GM18907 (cell line): Measurements from ENCODE around the gene GFOD1.
"Not testable (repeated sequence)": the region's sequence is repeated elsewhere in the genome, so short reads cannot be mapped to it uniquely, and the experiment has no call there.

Experiments used
- ATAC-seq: cut with Tn5 transposase; IDR thresholded peaks from one replicate; pipeline ENCODE4 v1.9.1; 2021; ENCODE audit warnings: mild to moderate bottlenecking, moderate library complexity; ENCODE audit not compliant: unreplicated experiment

Gene GFOD1

DNA sequence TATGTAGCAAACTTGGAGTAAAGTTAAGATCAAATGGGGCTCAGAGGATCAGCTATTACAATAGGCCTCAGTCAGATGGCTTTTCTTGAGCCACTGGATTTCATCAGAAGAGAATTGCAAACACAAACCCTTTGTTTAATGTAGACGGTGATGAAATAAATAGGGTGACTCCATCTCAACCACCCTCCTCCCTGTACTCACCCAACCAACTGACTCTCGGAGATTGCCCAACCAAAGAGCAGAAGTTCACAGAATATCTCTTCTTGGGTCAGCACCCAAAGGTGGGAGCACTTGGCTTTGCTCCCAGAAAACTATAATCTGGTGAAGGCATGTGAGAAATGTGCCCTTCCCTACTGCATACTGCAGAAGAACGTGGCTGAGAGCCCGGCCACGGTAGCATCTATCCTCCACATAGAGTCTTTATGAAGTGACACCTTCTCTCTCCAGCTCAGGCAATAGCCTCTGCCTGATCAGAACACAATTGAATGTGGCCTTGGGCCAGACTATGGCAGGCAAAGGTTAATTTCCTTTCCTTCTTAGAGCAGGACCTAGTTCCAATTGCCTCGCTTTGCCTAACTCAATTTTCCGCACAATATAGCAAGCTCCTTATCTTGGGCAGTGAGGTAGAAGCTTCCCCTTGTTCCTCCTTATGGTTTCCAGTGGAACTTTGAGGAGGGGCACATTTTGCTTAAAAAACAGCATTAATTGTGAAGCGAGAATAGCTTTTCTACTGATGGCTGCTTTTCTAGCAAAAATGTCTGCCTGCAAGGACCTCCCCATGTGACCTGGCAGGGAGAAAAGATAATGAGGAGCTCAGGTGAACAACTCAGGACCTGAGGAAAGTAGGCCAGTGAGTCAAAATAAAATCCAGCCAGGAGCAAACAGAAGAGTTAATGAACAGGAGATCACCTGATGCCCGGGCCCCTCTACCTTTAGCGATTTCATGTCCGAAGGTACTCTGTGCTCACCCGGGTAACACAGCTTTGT, 79.4 kb downstream of the GFOD1 start:
- no peak for ATAC-seq

DNA sequence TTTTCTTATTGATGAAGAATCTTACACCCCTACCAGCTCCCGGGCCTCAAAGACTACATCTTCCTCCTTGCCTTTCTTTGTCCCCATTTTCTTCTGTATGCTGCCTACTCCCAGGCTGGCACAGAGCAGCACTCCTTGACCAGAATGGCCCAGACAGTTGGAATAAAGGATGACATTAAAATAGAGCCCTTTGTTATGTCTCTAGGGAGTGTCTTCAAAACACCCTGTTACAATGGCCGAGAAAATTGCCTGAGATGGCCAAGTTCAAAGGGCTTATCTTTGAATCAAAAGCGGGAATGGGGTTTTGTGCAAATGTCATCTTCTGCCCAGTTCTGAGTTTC, 80.1 kb downstream of the GFOD1 start:
- ATAC-seq: no peak

DNA sequence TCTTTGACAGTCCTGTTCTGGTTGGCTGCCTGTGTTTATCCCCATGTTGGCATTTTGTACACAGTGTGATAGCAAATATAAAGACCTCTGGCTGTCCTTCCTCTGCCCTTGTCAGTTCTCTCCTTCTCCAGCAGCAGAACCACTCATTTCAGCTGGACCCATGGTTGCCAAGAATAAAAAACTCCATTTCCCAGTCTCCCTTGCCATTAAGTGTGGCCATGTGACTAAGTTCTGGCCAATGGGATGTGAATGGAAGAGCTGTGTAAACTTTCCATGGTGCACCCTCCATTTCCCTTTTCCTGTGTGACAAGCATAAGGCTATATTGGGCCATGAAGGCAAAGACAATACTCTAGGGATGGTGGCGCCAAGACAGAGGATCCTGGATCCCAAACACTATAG, 80.6 kb downstream of the GFOD1 start:
- no peak for ATAC-seq

DNA sequence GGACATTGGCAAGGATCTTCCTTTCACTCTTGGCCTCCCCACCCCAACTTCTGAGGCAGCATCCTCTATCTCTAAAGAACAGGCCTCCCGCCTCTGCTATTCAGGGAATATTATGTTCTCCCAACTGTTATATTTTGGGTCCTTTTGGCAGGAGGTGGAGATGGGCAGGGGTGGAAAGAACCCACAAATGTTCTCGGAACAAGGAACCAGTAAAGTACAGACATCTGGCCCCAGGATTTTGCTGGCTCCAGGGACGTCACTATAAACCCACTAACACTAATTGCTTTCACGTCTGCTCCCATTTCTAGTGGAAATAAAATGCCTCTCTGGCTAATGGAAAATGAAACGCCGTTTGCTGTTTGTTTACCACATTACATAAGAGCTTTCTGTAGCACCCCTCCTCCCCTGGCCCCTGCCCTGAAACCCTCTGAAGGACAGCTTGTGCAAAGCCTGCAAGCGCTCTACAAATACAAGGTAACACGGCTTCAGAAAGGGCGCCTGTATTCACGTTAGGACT, 81.4 kb downstream of the GFOD1 start:
- no peak for ATAC-seq

DNA sequence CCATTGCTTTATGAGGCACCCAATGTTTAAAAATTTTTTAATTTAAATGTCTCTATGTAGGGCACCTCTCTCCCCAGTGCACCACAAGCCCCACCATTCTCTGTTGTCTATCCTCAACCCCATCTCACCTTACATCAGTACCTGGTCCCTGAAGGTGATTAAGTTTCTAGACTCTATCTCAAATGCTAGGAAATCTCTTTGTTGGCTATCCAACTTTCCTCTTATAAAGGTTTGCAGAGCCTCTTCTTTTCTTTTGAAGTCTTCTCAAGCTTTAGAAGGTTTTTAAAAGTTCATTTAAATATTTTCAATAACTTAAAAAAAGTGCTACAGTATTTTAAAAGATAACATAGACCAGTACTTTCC, 82.5 kb downstream of the GFOD1 start:
- ATAC-seq: no peak

DNA sequence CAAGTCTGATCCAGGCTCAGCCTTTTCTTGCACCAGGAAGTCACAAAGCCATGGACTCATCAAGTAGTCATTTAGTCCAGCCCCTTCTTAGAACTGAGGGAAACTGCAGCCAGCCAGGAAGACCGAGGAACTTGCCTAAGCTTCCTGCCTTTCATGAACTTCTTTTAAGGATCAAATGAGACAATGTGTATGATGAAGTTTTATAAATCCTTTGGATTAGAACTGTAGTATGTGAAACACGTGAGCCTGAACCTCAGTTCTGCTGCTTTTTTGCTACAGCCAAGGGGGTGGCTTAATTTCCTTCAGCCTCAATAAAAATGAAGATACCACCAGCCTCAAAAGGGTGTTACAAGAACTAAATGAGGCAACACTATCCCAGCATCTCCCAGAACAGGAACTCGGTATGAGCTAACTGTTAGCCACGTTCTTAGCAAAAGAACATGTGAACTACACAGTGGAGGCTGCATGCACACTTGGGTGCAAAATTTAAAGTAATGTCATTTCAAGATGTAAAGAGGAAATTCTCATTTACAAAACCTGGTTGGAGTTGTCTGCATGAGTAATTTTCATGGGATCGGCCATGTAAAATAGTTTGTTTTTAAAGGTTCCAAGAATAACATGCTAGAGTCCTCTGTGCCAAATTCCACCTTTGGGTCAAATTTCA, 83.0 kb downstream of the GFOD1 start:
- no peak for ATAC-seq

DNA sequence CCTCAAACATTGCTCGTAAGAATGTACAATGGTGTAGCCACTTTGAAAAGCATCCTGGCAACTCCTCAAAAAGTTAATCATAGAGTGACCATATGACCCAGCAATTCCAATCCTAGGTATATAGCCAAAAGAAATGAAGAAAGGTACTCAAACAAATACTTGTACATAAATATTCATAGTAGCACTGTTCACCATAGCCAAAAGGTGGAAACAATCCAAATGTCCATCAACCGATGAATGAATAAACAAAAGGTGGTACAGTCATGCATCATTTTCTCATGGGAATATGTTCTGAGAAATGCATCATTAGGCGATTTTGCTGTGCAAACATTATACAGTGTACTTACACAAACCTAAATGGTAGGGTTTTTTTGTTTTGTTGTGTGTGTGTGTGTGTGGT, 84.7 kb downstream of the GFOD1 start:
- ATAC-seq: no peak

DNA sequence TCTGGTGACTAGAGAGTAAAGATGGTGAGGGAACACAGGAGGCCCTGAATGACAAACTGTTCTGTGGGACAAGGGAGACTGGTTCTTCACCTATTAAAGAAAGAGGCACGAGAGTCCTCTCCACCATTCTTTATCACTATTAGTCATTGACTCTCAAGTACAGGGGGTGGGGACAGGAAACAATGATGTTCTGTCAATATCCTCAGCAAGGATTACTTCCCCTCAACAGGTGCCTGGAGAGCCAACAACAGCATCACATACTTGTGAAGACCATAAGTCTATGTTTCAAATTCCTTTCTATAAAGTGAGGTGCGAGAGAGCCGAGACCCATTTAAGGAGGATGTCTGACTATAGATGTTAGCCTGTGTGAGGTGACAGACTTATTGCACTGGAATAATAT, 86.6 kb downstream of the GFOD1 start:
- ATAC-seq: peak; percentile 46

DNA sequence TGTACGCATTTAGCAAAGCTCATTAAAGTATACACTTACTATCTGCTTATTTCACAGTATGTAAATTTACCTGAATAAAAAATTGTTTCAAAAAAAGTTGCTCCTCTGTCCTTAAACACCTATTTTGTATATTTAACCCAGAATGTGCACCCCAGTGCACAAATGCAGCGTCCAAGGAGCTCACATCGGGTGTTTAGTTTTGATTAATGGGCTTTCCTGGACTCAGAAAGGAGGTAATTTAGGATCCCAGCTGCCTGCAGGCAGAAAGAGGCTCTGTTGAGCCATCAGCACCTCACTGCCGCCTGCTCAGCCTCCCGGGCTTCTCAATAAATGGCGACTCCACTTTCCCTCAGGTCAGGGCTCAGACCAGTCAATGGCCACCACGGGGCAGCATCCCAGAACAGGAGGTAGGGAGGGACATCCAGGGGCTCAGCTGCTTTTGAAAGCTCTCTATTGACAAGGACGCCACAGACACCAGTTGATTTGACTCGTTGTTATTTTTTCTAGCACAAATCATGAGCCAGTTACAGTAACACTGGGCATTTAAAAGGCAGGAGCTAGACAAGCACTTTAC, 88.9 kb downstream of the GFOD1 start:
- ATAC-seq: no peak

DNA sequence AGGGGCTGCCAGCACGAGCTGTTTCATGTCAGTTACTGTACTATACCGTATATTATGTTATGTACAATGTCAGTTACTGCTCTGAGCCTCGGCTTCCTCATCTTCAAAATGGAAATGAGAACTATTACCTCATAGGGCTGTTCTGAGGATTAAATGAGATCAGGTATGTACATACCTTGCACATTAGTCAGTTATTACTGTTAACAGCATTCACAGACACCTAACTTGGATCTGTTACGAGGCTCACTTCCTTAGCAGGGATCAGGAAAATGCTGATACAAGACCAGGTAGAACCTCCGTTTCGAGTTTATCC, 89.4 kb downstream of the GFOD1 start:
- ATAC-seq: no peak

DNA sequence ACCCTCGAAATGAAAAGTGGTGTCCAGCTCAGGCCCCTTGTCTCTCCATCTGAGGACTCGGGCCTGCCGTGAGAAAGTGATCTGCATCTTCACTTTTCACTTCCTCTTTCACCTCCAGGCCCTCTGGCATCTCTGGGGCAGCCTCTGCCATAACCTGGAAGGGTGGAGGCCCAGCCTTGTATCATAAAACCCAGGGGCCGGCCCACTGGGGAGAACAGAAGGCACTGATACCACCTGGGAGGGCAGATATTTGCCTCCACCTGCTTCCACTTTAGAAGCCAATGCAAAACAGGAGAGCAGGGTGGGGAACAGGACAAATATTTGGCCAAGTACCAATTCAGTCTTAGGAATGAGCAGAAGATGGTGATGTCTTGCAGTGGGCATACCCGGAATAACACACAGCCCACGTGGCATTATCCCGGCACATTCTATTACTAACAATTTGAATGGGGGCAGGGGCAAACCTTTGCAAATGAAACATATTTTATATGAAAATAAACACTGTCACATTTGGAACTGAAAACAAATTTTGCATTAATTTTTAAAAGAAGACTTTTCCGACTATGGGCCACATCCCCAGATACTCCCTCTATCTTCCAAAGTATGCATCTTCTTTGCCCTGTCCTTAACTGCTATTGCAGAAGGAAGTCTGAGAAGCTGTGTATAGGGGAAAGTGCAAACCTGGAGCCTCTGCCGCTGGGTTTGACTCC, 89.9 kb downstream of the GFOD1 start:
- peak; percentile 76 for ATAC-seq

DNA sequence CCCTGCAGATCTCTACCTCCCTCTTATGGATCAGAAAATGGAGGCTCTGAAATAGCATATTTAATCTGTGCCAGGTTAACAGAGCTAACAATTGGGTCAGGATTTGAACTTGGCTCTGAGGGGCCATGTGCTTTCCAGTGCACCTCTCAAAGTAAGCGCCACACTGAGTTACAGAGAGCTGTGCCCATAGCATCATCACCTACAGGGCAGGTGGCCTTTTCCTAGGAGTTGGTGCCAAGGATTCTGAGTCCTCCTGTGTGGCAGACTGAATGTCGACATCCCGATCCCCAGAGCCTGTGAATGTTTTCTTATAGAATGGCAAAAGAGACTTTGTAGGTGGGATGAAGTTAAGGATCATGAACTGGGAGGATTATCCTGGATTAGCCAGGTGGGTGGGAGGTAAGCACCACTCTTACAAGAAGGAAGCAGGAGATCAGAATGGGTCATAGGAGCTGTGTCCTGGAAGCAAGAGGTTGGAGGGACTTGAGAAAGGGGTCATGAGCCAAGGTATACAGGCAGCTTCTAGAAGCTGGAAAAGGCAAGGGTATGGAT, 91.1 kb downstream of the GFOD1 start:
- no peak for ATAC-seq

DNA sequence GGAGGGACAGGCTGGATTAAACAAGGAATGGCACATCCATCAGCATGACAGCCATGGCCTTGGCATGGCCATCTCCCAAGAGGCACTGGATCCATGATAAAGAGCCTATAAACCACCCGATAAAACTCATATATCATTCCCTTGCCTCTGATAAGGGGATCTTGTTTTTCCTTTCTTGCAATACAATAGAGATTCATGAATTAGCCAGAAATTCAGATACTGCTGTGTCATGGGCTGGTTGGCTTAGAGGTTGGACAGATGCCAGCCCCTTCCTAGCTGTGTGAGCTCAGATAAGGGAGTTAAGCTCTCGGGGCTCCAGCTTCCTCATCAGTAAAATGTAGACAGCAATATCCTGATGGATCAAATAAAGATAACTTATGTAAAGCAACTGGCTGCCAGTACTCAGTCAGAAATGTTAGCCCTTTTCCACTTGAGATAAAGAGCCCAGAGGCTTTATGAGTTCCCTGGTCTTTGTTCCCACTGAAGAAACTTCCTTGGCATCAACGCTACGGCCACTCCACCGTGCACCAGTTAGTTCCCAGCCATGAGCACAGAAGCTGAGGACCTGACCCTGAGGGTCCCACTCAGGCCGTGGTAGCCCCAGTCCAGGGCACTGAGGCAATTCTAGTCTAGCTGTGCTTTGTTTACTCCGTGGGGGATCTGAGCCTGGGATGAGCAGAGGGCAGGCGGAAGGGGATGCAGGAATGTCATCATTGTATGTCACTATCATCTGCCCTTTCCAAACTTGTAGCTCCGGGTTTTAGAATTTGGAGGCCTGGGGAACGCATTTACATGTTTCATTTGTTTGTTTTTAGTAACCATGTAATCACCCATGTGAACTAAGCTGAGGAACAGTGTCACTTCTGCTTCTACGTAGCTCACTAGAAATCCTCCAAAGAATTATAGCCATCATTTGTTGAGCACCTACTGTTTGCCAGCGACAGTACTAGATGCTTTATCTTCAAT, 91.8 kb downstream of the GFOD1 start:
- ATAC-seq: no peak

DNA sequence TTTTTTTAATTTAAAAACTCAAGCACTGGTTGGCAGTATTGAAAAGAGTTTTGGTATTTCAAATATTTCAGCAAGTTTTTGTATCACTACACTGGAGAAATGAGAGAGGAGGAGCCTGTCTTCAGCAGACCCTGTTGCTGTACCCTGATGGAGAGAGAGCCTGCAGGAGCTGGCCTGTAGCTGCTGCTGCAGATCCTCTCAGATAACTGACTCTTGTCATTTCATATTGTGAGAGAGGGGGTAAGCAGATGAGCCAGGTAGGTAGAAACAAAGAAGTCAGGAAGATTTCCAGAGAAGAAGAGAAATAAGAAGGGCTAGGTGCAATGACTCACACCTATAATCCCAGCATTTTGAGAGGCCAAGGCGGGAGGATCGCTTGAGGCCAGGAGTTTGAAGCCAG, 94.9 kb downstream of the GFOD1 start:
- ATAC-seq: no peak

DNA sequence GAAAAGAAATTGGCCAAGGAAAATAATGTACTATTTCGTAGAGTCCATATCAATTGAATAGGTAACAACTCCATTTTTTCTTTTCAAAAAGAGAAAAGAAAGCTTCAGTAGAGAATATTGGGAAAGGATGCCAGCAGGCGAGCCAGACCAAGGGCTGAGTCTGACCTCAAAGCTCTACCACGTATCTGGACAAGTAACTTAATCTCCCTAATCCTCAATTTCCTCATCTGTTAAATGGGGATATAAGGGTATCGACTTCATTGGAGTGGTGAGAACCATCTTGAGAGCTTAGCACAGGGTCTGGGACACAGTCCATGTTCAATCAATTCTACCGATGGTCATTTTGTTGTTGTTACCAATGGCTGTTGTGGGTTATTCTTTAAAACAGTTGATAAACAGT, 95.9 kb downstream of the GFOD1 start:
- ATAC-seq: no peak

DNA sequence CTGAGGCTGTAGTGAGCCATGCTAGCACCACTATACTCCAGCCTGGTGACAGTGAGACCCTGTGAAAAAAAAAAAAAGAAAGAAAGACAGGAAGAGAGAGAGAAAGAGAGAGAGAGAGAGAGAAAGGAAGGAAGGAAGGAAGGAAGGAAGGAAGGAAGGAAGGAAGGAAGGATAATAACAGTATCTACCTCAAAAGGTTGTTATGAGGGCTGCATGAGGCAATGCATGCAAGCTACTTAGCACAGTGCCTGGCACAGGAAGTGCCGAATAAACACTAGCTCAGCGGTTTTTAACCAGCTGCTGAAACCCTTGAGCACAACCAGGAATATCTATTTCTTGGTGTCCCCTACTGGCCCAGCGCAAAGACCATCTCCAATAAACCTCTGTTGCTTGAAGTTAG, 96.7 kb downstream of the GFOD1 start:
- ATAC-seq: no peak

DNA sequence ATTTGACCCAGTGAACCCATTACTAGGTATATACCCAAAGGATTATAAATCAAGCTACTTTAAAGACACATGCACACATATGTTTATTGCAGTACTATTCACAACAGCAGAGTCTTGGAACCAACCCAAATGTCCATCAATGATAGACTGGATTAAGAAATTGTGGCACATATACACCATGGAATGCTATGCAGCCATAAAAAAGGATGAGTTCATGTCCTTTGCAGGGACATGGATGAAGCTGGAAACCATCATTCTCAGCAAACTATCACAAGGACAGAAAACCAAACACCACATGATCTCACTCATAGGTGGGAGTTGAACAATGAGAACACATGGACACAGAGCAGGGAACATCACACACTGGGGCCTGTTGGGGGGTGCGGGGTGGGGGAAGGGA, 98.2 kb downstream of the GFOD1 start:
- ATAC-seq: not testable (repeated sequence)

DNA sequence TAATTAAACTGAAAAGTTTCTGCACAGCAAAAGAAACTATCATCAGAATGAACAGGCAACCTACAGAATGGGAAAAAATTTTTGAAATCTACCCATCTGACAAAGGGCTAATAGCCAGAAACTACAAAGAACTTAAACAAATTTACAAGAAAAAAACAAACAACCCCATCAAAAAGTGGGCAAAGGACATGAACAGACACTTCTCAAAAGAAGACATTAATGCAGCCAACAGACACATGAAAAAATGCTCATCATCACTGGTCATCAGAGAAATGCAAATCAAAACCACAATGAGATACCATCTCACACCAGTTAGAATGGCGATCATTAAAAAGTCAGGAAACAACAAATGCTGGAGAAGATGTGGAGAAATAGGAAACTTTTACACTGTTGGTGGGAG, 98.6 kb downstream of the GFOD1 start:
- not testable (repeated sequence) for ATAC-seq

DNA sequence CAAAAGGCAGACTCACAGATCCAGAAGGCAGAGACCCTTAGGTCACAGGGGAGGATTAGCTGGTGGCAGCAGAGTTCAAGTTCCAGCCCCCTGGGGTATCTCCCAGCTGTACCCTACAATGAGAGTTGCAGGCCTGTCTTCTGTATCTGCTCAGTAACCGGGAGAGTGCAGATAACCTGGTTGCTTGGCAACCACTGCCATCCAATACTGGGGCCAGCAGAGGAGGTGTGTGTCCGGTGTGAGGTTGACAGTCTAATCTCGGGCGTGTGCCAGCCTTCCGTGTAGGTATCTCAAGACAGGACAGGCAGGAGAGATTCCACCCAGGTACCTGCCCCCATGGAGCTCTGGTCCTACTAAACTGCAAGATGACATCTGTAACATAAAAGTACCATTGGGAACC, 102.4 kb downstream of the GFOD1 start:
- ATAC-seq: no peak

DNA sequence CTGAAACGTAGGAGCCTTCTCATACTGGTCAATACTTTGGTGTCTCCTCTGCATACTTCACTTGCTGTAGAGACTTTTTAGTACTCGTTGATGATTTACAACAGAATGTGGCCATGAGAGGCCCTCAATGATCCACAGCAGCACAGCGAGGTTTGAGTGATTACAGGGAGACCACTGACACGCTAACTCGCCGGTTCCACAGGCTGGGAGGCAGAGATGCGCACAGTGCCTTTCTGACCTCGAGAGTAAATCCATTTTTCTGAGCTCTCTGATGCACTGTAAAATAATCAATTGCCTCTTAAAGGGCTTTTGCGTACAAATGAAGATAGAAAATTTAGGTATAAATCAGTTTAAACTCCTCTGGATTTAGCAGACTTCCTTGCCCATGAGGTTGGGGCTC, 102.9 kb downstream of the GFOD1 start:
- no peak for ATAC-seq
